Caco-2 (cell line): ENCODE data around the gene MELTF. TPM values are rescaled to one million over a fixed set of nuclear protein-coding genes. Genes with fewer than 3 reads are reported as not detected.
A peak's percentile ranks its signal among the peaks of the same experiment; 100 is the strongest.

Experiments
- BruUV-seq: library from RNA; stranded (reverse); fragments of 400-500 nt; replicated peaks from 2 replicates; lab custom pipeline; 2021; lab: Mats Ljungman, UMichigan
- CTCF ChIA-PET: fragments of 300-600 bp; sonication (Branson Sonifier 250); formaldehyde crosslinking; loops from one replicate; lab custom pipeline; 2022; ENCODE audit warnings: antibody characterized with exemption; lab: Charles Lee
- POLR2A ChIA-PET: fragments of 300-600 bp; sonication (Branson Sonifier 250); formaldehyde crosslinking; loops from one replicate; lab custom pipeline; 2022; ENCODE audit warnings: antibody characterized with exemption; lab: Charles Lee
- DNase-seq, 2 experiments: peaks; one replicate each; pipeline versions ENCODE4 v3.0.0 to v3.0.0-alpha.2; 2020 to 2022
- H3K27me3 ChIP-seq: replicated peaks from 2 replicates; pipeline ENCODE4 v1.6.0; 2011; ENCODE audit warnings: low read length; ENCODE audit not compliant: control insufficient read depth, insufficient read depth
- H3K36me3 ChIP-seq: 2 replicates; pipeline ENCODE4 v1.5.1; 2011; ENCODE audit warnings: low read length; ENCODE audit not compliant: control insufficient read depth, insufficient read depth
- H3K4me1 ChIP-seq: fragments of 250-450 bp; sonication (Bioruptor Pico); 2 replicates; pipeline ENCODE4 v1.5.1; 2020; ENCODE audit warnings: mild to moderate bottlenecking
- H3K4me3 ChIP-seq: 2 replicates; pipeline ENCODE4 v1.5.1; 2011; ENCODE audit warnings: low read depth, mild to moderate bottlenecking, control low read depth, low read length
- H3K9me3 ChIP-seq: fragments of 250-450 bp; sonication (Bioruptor Pico); 2 replicates; pipeline ENCODE4 v1.5.1; 2020; ENCODE audit warnings: mild to moderate bottlenecking, moderate library complexity
- H3K27ac Mint-ChIP-seq: one replicate; pipeline ENCODE4 v1.8.0; 2022; ENCODE audit warnings: mixed read lengths; ENCODE audit not compliant: unreplicated experiment
- H3K27me3 Mint-ChIP-seq: one replicate; pipeline ENCODE4 v1.8.0; 2022; ENCODE audit warnings: mixed read lengths; ENCODE audit not compliant: insufficient read depth, unreplicated experiment
- H3K36me3 Mint-ChIP-seq: one replicate; pipeline ENCODE4 v1.8.0; 2022; ENCODE audit warnings: mild to moderate bottlenecking, mixed read lengths; ENCODE audit not compliant: insufficient read depth, unreplicated experiment
- H3K4me1 Mint-ChIP-seq: one replicate; pipeline ENCODE4 v1.8.0; 2022; ENCODE audit warnings: low read depth, mixed read lengths; ENCODE audit not compliant: unreplicated experiment
- H3K4me3 Mint-ChIP-seq: one replicate; pipeline ENCODE4 v1.8.0; 2022; ENCODE audit warnings: mild to moderate bottlenecking, moderate library complexity, mixed read lengths; ENCODE audit not compliant: unreplicated experiment
- H3K9me3 Mint-ChIP-seq: one replicate; pipeline ENCODE4 v1.8.0; 2022; ENCODE audit warnings: mixed read lengths; ENCODE audit not compliant: unreplicated experiment
- intact Hi-C: fragments of 100-400 bp; cut with micrococcal nuclease; formaldehyde crosslinking; loops from one replicate; pipeline ENCODE4 v1.10.0; 2022; ENCODE audit not compliant: unreplicated experiment
- total RNA-seq: library from RNA; stranded (reverse); gene quantifications from 2 replicates; pipeline ENCODE4 v1.2.3, GENCODE V29; 2022
- TF ChIP-seq, protein P1 (sequence below), 2 experiments: fragments of 200-600 bp in 1 of 2; IDR thresholded peaks; 1 replicate in 1 of 2; 2 replicates in 1 of 2; pipeline versions ENCODE4 v1.5.1 to v1.8.0; 2011 to 2022; ENCODE audit warnings: antibody characterized with exemption in 1 of 2, control low read depth in 1 of 2, inconsistent platforms in 1 of 2, low read depth in 1 of 2, low read length in 1 of 2, mild to moderate bottlenecking in 1 of 2, moderate library complexity in 1 of 2; ENCODE audit not compliant: insufficient read depth in 1 of 2, severe bottlenecking in 1 of 2, unreplicated experiment in 1 of 2

The MELTF gene
- total RNA-seq, 1 experiment from 2014 or later, result 29.3 TPM

DNA sequence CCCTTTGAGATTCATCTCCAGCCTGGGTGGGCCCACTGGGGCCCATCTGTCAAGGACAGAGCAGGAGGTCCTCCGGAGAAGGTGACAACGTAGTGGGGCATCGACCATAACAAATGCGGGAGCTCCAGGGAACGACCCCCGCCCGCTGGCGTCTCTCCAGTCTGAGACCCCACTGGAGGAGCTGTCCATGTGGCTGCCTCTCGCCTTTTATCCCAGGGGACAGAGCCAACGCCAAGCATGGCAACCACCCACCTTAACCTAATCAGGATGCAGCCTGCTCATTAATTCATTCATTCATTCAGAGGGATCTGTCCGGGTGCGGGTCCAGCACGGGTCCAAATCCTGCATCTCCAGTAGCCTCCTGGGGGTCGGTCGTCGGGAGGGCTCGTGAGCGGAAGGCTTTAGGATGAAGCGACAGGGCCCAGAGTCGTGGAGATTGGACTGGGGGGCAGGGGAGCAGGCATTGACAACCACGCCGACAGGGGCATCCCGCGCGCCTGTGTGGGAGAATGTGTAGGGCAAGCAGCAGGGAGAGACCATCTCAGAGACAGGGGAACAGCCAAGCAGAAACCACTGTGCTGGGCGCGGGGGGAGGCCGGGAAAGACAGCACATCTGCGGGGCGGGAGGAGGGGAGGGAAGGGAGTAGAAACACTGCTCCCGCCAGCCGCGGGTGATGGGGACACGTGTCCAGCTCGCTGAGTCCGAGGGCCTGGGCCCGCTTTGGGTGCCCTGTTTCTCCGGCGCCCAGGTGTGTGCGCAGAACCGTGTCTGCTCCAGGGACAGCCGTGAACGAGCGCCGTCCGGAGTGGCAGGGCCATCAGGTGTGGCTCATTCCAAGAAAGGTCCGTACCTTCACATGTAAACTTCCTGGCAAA is 62.9 kb downstream of the MELTF start:
- intact Hi-C loops, result no loop called here
- H3K4me1 Mint-ChIP-seq, result peaks cover 36% of the 10 kb centered on the region
- H3K4me3 Mint-ChIP-seq, result peak overlapping the region; percentile 41
- BruUV-seq, result no TSS peak
- no peaks in the 10 kb centered on the region for H3K9me3 Mint-ChIP-seq
- Histone ChIP-seq H3K4me1 (peaks cover 27% of the 10 kb centered on the region), H3K36me3 (peaks cover 16% of the 10 kb centered on the region), H3K9me3 (no peaks in the 10 kb centered on the region; the same call in 1 of the 2 replicates), H3K27me3 (no peaks in the 10 kb centered on the region), H3K4me3 (no peak overlapping the region)
- ChIA-PET CTCF (no interaction called here), POLR2A (no interaction called here)
- TF ChIP-seq, protein P1, sequence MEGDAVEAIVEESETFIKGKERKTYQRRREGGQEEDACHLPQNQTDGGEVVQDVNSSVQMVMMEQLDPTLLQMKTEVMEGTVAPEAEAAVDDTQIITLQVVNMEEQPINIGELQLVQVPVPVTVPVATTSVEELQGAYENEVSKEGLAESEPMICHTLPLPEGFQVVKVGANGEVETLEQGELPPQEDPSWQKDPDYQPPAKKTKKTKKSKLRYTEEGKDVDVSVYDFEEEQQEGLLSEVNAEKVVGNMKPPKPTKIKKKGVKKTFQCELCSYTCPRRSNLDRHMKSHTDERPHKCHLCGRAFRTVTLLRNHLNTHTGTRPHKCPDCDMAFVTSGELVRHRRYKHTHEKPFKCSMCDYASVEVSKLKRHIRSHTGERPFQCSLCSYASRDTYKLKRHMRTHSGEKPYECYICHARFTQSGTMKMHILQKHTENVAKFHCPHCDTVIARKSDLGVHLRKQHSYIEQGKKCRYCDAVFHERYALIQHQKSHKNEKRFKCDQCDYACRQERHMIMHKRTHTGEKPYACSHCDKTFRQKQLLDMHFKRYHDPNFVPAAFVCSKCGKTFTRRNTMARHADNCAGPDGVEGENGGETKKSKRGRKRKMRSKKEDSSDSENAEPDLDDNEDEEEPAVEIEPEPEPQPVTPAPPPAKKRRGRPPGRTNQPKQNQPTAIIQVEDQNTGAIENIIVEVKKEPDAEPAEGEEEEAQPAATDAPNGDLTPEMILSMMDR (IDR thresholded peaks at IDR 0.05; ENCODE audit: insufficient read depth in 1 of 2, low read depth in 1 of 2, low read length in 1 of 2, severe bottlenecking in 1 of 2, unreplicated experiment in 1 of 2), result no peak
- no peaks in the 10 kb centered on the region for H3K27me3 Mint-ChIP-seq
- no peak for DNase-seq
- H3K36me3 Mint-ChIP-seq, result peaks cover 43% of the 10 kb centered on the region
- no peak overlapping the region for H3K27ac Mint-ChIP-seq

DNA sequence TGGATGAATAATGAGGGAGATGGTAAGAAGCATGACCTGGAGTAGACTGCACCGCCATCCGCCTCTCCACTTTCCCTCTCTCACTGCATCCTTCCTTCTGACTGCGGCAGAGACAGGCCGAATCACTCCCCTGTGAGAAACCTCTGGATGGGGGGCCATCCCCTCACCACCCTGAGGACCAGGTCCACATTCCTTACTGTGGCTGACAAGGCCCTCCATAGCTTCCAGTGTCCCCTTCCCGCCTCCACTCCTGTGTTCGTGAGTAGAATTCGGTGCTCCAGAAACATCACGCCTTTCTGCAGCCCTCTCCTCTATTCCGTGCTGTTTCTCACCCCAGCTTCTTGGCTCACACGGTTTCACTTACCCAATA is 63.8 kb downstream of the MELTF start:
- peaks cover 36% of the 10 kb centered on the region for H3K4me1 Mint-ChIP-seq
- peaks cover 2% of the 10 kb centered on the region for H3K9me3 Mint-ChIP-seq
- no peak for DNase-seq
- TSS peak; percentile 5 for BruUV-seq
- peaks cover 39% of the 10 kb centered on the region for H3K36me3 Mint-ChIP-seq
- no peaks in the 10 kb centered on the region for H3K27me3 Mint-ChIP-seq
- H3K27me3 ChIP-seq, result no peaks in the 10 kb centered on the region
- POLR2A ChIA-PET, result no interaction called here
- TF ChIP-seq, protein P1 (IDR thresholded peaks at IDR 0.05; ENCODE audit: insufficient read depth in 1 of 2, low read depth in 1 of 2, low read length in 1 of 2, severe bottlenecking in 1 of 2, unreplicated experiment in 1 of 2), result no peak
- no peak overlapping the region for H3K4me3 ChIP-seq
- H3K27ac Mint-ChIP-seq, result no peak overlapping the region
- no peaks in the 10 kb centered on the region for H3K9me3 ChIP-seq
- peaks cover 33% of the 10 kb centered on the region for H3K4me1 ChIP-seq
- intact Hi-C loops, result no loop called here
- H3K4me3 Mint-ChIP-seq, result no peak overlapping the region
- CTCF ChIA-PET, result no interaction called here
- H3K36me3 ChIP-seq, result peaks cover 16% of the 10 kb centered on the region

DNA sequence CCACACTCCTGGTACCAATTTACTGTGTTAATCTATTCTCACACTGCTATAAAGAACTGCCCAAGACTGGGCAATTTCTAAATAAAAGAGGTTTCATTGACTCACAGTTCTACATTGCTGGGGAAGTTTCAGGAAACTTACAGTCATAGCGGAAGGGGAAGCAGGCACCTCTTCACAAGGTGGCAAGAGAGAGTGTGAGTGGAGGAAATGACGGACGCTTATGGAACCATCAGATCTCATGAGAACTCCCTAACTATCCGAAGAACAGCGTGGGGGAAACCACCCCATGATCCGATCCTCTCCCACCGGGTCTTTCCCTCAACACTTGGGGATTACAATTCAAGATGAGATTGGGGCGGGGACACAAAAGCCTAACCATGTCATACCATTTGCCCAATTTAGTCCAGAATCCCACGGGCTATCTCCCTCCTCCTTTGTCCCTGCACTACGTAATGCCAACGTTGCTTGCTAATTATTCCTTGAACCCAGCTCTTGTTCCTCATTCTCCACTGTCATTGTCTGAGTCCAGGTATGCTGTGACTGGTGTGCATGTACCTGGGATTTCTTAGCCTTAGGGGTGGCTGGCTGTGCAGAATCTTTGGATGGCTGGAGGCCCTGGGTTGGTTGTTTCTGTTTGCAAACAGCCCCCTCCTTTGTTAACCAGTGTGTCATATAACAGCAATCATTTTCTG is 64.4 kb downstream of the MELTF start:
- DNase-seq, result no peak
- H3K9me3 Mint-ChIP-seq, result peaks cover 7% of the 10 kb centered on the region
- TF ChIP-seq, protein P1 (IDR thresholded peaks at IDR 0.05; ENCODE audit: insufficient read depth in 1 of 2, low read depth in 1 of 2, low read length in 1 of 2, severe bottlenecking in 1 of 2, unreplicated experiment in 1 of 2), result no peak
- Histone ChIP-seq H3K4me3 (no peak overlapping the region), H3K36me3 (peaks cover 16% of the 10 kb centered on the region), H3K27me3 (no peaks in the 10 kb centered on the region), H3K4me1 (peaks cover 28% of the 10 kb centered on the region), H3K9me3 (no peaks in the 10 kb centered on the region)
- H3K36me3 Mint-ChIP-seq, result peaks cover 43% of the 10 kb centered on the region
- no peak overlapping the region for H3K27ac Mint-ChIP-seq
- no peak overlapping the region for H3K4me3 Mint-ChIP-seq
- BruUV-seq, result no TSS peak
- H3K27me3 Mint-ChIP-seq, result no peaks in the 10 kb centered on the region
- intact Hi-C loops, result no loop called here
- POLR2A ChIA-PET, result no interaction called here
- CTCF ChIA-PET, result no interaction called here
- peaks cover 36% of the 10 kb centered on the region for H3K4me1 Mint-ChIP-seq
